ENCODE results near the gene KCNS3.

DNA sequence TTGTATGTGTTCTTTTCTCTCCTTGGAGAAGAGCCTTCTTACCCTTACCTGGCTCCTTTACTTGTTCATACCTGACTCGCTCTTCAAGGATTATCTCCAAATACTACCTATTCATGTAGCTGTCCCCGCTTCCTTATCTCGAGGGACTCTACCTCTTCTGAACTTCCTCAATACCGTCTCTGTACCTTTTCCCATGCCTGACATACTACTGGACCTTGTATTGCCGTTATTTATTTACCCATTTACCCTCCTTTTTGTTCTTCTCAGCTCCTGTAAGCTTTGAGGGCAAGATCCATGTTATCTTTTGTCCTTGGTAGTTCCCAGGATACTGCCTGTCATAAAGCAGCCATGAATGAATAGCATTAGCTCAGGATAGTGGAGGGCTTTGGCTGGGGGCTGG lies 32.5 kb downstream of the KCNS3 start:
- TF ChIP-seq, protein P1, sequence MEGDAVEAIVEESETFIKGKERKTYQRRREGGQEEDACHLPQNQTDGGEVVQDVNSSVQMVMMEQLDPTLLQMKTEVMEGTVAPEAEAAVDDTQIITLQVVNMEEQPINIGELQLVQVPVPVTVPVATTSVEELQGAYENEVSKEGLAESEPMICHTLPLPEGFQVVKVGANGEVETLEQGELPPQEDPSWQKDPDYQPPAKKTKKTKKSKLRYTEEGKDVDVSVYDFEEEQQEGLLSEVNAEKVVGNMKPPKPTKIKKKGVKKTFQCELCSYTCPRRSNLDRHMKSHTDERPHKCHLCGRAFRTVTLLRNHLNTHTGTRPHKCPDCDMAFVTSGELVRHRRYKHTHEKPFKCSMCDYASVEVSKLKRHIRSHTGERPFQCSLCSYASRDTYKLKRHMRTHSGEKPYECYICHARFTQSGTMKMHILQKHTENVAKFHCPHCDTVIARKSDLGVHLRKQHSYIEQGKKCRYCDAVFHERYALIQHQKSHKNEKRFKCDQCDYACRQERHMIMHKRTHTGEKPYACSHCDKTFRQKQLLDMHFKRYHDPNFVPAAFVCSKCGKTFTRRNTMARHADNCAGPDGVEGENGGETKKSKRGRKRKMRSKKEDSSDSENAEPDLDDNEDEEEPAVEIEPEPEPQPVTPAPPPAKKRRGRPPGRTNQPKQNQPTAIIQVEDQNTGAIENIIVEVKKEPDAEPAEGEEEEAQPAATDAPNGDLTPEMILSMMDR (IDR thresholded peaks at IDR 0.05): no peak
- TF ChIP-seq EP300 (IDR thresholded peaks at IDR 0.05) (no peak), POLR2A (IDR thresholded peaks at IDR 0.05; ENCODE audit: low read depth) (no peak)
